ENCODE data around the gene SENP2. TPM values are rescaled to one million over a fixed set of nuclear protein-coding genes. Genes with fewer than 3 reads are reported as not detected.

Gene SENP2
- total and polyA plus RNA-seq, 2 of the 13 experiments (the other 11 are each of a cell fraction or from before 2014, with no cell fraction given): 7.7 to 46.2 TPM

- TF ChIP-seq ZNF609 (CRISPR knock-in tag; IDR thresholded peaks at IDR 0.05; ENCODE audit: borderline replicate concordance): no peak
- no peak; the same call in 1 of the 2 replicates for TF ChIP-seq CSRNP1 (CRISPR knock-in tag; IDR thresholded peaks at IDR 0.05)
- peak; percentile 99 for TF ChIP-seq RFXAP (CRISPR knock-in tag; IDR thresholded peaks at IDR 0.05; ENCODE audit: borderline replicate concordance)
- TF ChIP-seq ZNF780A (CRISPR knock-in tag; IDR thresholded peaks at IDR 0.05): no peak
- no peak for TF ChIP-seq ZNF564 (CRISPR knock-in tag; IDR thresholded peaks at IDR 0.05)
- no peak for TF ChIP-seq MTF2 (CRISPR knock-in tag; IDR thresholded peaks at IDR 0.05; ENCODE audit: borderline replicate concordance)
- no peak for TF ChIP-seq BRCA1 (CRISPR knock-in tag; IDR thresholded peaks at IDR 0.05)
- no peak for TF ChIP-seq SUZ12 (IDR thresholded peaks at IDR 0.05; ENCODE audit: low read depth, low read length)
- no peak for TF ChIP-seq NR1H2 (CRISPR knock-in tag; IDR thresholded peaks at IDR 0.05; ENCODE audit: borderline replicate concordance, low read depth)
- TF ChIP-seq ZNF292 (CRISPR knock-in tag; IDR thresholded peaks at IDR 0.05; ENCODE audit: borderline replicate concordance, low read depth): peak; percentile 52; the same call in 1 of the 2 replicates
- no peak for TF ChIP-seq MAFG (CRISPR knock-in tag; IDR thresholded peaks at IDR 0.05)
- TF ChIP-seq ZNF562 (CRISPR knock-in tag; IDR thresholded peaks at IDR 0.05; ENCODE audit: borderline replicate concordance): no peak
- TF ChIP-seq AGO2 (optimal IDR thresholded peaks at IDR 0.05; ENCODE audit: low read depth, low read length): peak; percentile 52
- TF ChIP-seq ISX (CRISPR knock-in tag; conservative IDR thresholded peaks at IDR 0.05): peak; percentile 71; the same call in 1 of the 2 replicates
- peak; percentile 50; the same call in 1 of the 2 replicates for TF ChIP-seq SP4 (CRISPR knock-in tag; IDR thresholded peaks at IDR 0.05)
- no peak for TF ChIP-seq ZNF12 (CRISPR knock-in tag; IDR thresholded peaks at IDR 0.05)
- TF ChIP-seq ZNF30 (CRISPR knock-in tag; IDR thresholded peaks at IDR 0.05): no peak
- TF ChIP-seq FOXJ3 (CRISPR knock-in tag; IDR thresholded peaks at IDR 0.05; ENCODE audit: borderline replicate concordance): peak; percentile 50; the same call in 1 of the 2 replicates
- TF ChIP-seq GATAD2A (CRISPR knock-in tag; IDR thresholded peaks at IDR 0.05): no peak
- no peak for TF ChIP-seq ARNT (IDR thresholded peaks at IDR 0.05)
- TF ChIP-seq ZBTB44 (CRISPR knock-in tag; IDR thresholded peaks at IDR 0.05): no peak
- TF ChIP-seq ATM (IDR thresholded peaks at IDR 0.05; ENCODE audit: borderline replicate concordance): no peak
- peak; percentile 68; the same call in 1 of the 2 replicates for TF ChIP-seq GATA4 (IDR thresholded peaks at IDR 0.05; ENCODE audit: borderline replicate concordance, low read depth)
Observed at GRCh38 chr3:185585859-185586685, at the start of gene SENP2 (continued).

All from HepG2 (cell line).